ENCODE results near the gene KCTD8.
"Not testable (repeated sequence)": the region's sequence is repeated elsewhere in the genome, so short reads cannot be mapped to it uniquely, and the experiment has no call there.

KCTD8 gene

GRCh38 chr4:44167766-44168165 is 280.8 kb downstream of the KCTD8 start:
- in situ Hi-C loops (cut with HindIII; ENCODE audit: low sequenced_read_pairs), result not testable (repeated sequence)

DNA sequence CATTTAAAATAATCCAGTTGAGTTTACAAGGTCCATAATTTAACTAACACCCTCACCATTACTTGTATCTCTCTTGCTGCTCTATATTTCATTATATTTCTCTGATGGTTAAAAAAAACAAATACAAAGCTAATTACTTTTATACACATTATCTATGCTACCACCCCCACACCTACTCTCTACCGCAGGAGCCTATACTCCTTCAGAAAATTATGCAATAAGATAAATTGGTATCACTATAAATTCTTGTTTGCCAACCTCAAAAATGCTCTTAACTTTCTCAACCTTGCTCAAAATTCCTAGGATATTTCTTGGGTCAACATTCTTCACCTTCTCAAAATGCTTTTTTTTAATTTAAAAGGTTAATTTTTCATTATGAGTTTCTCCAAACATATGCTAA is 282.7 kb downstream of the KCTD8 start:
- in situ Hi-C loops (cut with HindIII; ENCODE audit: low sequenced_read_pairs), result no loop called here

GRCh38 chr4:44162538-44163270 is 285.9 kb downstream of the KCTD8 start:
- in situ Hi-C loops (cut with HindIII; ENCODE audit: low sequenced_read_pairs), result loop anchor here (5.0 kb wide), 1 partner anchor 50 kb away; no protein-coding TSS in a partner anchor

DNA sequence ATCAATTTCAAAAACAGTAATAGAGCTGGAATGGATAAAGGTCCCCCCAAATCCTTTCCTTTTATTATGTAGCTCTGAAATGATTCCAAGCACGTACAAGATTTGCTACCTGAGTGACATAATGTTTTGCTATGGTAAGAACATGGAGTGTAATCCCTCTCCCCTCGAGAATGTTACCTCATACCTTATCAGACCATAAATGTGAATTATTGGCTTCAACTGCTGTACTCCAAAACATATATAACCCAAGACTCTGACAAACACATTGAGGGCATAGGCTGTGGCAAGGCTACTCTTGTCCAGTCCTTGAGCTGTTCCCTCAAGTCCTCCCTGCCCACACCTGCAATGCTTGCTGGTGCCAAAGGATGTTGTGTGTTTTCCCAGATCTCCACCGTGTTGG is 286.9 kb downstream of the KCTD8 start:
- in situ Hi-C loops (cut with HindIII; ENCODE audit: low sequenced_read_pairs), result loop anchor here (5.0 kb wide), 1 partner anchor 49 kb away; no protein-coding TSS in a partner anchor

DNA sequence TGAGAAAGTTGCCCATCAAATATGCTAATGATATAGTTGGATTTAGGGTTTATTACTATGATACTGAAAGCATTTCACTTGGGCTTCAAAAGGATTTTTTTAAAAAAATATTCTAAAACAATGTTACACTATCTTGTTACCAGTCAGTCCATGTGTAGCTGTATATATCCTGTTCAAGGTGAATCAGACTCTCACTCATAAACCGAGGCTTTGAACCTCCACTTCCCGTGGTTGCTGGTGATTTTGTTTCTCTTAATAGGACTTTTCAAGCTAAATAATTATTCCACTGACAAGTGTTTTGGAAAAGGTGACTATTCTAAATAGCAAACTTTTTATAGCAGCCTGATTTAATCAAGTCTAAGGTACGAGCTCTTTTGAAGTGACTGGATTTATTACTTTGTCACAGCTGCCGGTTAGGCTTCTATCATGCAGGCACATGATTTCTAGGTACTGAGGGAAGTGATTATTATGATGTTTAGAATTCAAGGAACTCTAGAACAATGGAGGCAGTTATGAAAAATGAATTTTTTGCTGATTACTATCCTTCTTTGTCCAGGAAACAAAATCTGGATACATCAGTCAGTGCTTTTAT is 287.7 kb downstream of the KCTD8 start:
- in situ Hi-C loops (cut with HindIII; ENCODE audit: low sequenced_read_pairs), result loop anchor here (5.0 kb wide), 1 partner anchor 49 kb away; no protein-coding TSS in a partner anchor

DNA sequence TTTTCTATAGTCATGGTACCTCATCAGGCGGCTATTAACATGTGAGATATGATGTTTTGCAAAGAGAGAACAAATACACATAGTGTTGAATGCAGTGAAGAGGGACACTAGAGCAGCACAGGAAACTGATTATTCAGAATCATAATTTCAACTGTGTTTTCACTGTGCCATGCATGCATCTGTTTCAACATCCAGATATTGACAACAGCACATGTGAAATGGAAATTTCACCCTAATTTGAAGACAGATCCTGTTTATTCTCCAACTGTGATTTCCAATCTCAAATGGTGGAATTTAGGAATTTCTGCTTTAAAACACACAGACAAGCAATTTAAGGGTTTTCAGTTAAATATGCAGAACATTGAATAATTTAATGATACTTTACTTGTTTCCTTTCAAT is 288.6 kb downstream of the KCTD8 start:
- in situ Hi-C loops (cut with HindIII; ENCODE audit: low sequenced_read_pairs), result loop anchor here (5.0 kb wide), 1 partner anchor 48 kb away; no protein-coding TSS in a partner anchor

GRCh38 chr4:44157611-44158277 is 290.9 kb downstream of the KCTD8 start:
- in situ Hi-C loops (cut with HindIII; ENCODE audit: low sequenced_read_pairs), result no loop called here

DNA sequence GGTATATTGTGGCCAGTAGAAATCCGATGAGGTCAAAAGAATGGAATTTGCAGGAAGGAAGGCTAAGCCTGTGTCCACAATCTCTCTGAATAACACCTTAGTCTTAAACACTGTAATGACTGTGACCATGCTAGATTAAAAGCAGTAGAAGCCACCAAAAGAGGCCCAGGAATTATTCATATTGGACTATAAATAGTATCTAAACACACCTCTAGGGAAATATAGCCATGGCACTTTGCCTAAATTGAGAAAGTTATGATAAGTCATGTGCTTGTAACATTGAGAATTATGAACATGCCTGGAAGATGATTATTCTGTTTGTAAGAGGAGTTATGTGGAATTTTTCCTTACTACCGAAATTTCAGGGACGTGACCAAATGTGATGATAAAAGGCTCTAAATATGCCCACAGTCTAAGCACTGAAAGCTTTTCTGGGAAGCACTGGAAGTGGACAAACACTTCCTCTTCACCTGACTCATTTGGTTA is 298.5 kb downstream of the KCTD8 start:
- in situ Hi-C loops (cut with HindIII; ENCODE audit: low sequenced_read_pairs), result no loop called here

- in situ Hi-C loops (cut with HindIII; ENCODE audit: low sequenced_read_pairs), result no loop called here
Observed at GRCh38 chr4:44149282-44149681, 299.3 kb downstream of the KCTD8 start.

- in situ Hi-C loops (cut with HindIII; ENCODE audit: low sequenced_read_pairs), result no loop called here
Observed at GRCh38 chr4:44147571-44148075, 301.0 kb downstream of the KCTD8 start.

DNA sequence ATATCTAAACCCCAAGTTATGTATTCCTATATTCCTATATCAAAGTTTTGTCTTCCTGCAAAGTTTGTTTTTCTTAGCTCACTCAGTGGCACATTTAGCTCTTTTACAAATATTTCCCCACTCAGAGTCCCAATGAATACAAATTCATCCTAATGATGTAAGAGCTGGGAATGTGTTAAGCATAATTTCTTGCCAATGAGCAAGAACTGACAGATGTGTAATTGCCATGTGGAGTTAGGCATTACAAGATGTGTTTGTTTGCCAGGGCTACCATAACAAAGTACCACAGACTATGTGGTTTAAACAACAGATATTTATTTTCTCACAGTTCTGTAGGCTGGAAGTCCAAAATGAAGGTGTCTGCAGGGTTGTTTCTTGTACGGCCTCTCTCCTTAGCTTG is 302.1 kb downstream of the KCTD8 start:
- in situ Hi-C loops (cut with HindIII; ENCODE audit: low sequenced_read_pairs), result no loop called here

- in situ Hi-C loops (cut with HindIII; ENCODE audit: low sequenced_read_pairs), result no loop called here
Observed at GRCh38 chr4:44145868-44146267, 302.7 kb downstream of the KCTD8 start.

DNA sequence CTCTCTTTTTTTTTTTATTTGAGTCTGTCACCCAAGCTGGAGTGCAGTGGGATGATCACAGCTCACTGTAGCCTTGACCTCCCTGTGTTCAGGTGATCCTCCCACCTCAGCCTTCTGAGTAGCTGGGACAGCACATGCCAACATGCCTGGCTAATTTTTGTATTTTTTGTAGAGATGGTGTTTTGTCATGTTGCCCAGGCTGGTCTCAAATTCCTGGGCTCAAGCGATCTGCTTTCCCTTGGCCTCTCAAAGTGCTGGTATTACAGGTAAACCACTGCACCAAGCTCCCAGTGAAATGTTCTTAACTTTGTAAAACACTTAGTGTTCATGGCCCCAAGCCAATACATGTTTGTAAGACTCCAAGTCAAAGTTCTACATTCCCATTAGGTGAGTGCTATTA is 316.1 kb downstream of the KCTD8 start:
- in situ Hi-C loops (cut with HindIII; ENCODE audit: low sequenced_read_pairs), result no loop called here

Measured in endothelial cell of hepatic sinusoid (primary cell).